Osteocyte (in vitro differentiated cells): Measurements from ENCODE around the gene MAOB. TPM values are rescaled to one million over a fixed set of nuclear protein-coding genes. Genes with fewer than 3 reads are reported as not detected.

Source experiments
- DNase-seq: peaks from one replicate; pipeline ENCODE4 v3.0.0; 2021; ENCODE audit warnings: mixed read lengths; ENCODE audit not compliant: unreplicated experiment; ENCODE audit errors: extremely low spot score
- H3K27ac Mint-ChIP-seq: one replicate; pipeline ENCODE4 v1.8.0; 2021; ENCODE audit warnings: mild to moderate bottlenecking, mixed read lengths; ENCODE audit not compliant: unreplicated experiment
- H3K27me3 Mint-ChIP-seq: one replicate; pipeline ENCODE4 v1.8.0; 2021; ENCODE audit warnings: mixed read lengths; ENCODE audit not compliant: unreplicated experiment
- H3K36me3 Mint-ChIP-seq: one replicate; pipeline ENCODE4 v1.8.0; 2021; ENCODE audit warnings: mixed read lengths; ENCODE audit not compliant: unreplicated experiment
- H3K4me1 Mint-ChIP-seq: one replicate; pipeline ENCODE4 v1.8.0; 2021; ENCODE audit warnings: mixed read lengths; ENCODE audit not compliant: unreplicated experiment
- H3K4me3 Mint-ChIP-seq: one replicate; pipeline ENCODE4 v1.8.0; 2021; ENCODE audit warnings: mild to moderate bottlenecking, moderate library complexity, mixed read lengths; ENCODE audit not compliant: unreplicated experiment
- H3K9me3 Mint-ChIP-seq: one replicate; pipeline ENCODE4 v1.8.0; 2021; ENCODE audit warnings: mixed read lengths; ENCODE audit not compliant: unreplicated experiment
- total RNA-seq: library from RNA; stranded (reverse); gene quantifications from 2 replicates; pipeline ENCODE4 v1.2.1, GENCODE V29; 2021
- TF ChIP-seq, protein P1 (sequence below): fragments of 200-600 bp; sonication (generic); IDR thresholded peaks from 2 replicates; pipeline ENCODE4 v1.5.0; 2021; ENCODE audit warnings: antibody characterized with exemption, mild to moderate bottlenecking, moderate library complexity

The MAOB gene
- total RNA-seq, 1 donor from 2014 or later, result not detected

DNA sequence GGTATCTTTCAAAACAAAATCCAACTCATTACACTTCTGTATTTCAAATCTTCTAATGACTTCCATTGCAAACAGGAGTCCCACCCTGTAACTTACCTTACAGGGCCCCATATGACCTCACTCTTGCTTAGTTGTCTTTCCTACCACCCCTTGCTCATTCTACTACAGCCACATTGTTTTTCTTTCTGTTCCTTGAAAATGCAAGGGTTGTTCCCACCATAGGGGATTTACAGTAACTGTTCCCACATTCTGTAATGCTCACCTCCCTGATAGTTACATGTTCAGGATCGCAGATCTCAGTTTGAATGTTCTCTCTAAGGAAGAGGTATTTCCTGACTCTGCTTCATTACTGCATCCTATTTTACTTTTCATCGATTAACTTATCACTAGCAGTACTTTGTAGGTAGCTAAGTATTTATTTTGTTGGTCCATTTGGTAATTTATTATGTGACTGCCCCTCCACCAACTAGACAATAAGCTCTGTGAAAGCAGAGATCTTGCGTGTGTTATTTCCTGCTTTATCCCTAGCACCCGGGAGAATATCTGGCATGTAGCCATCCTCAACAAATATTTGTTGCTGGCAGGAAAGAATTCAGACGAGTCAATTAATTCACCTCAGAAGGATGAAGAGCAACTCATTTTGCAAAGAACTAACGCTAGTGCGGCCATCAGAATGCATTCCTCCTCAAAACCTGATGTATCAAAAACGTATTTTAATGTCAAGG is 21.4 kb downstream of the MAOB start:
- no peak overlapping the region for H3K27ac Mint-ChIP-seq
- no peak overlapping the region for H3K4me3 Mint-ChIP-seq
- H3K4me1 Mint-ChIP-seq, result no peaks in the 10 kb centered on the region
- H3K36me3 Mint-ChIP-seq, result no peaks in the 10 kb centered on the region
- TF ChIP-seq, protein P1, sequence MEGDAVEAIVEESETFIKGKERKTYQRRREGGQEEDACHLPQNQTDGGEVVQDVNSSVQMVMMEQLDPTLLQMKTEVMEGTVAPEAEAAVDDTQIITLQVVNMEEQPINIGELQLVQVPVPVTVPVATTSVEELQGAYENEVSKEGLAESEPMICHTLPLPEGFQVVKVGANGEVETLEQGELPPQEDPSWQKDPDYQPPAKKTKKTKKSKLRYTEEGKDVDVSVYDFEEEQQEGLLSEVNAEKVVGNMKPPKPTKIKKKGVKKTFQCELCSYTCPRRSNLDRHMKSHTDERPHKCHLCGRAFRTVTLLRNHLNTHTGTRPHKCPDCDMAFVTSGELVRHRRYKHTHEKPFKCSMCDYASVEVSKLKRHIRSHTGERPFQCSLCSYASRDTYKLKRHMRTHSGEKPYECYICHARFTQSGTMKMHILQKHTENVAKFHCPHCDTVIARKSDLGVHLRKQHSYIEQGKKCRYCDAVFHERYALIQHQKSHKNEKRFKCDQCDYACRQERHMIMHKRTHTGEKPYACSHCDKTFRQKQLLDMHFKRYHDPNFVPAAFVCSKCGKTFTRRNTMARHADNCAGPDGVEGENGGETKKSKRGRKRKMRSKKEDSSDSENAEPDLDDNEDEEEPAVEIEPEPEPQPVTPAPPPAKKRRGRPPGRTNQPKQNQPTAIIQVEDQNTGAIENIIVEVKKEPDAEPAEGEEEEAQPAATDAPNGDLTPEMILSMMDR, result no peak
- no peak for DNase-seq
- no peaks in the 10 kb centered on the region for H3K9me3 Mint-ChIP-seq
- no peaks in the 10 kb centered on the region for H3K27me3 Mint-ChIP-seq

DNA sequence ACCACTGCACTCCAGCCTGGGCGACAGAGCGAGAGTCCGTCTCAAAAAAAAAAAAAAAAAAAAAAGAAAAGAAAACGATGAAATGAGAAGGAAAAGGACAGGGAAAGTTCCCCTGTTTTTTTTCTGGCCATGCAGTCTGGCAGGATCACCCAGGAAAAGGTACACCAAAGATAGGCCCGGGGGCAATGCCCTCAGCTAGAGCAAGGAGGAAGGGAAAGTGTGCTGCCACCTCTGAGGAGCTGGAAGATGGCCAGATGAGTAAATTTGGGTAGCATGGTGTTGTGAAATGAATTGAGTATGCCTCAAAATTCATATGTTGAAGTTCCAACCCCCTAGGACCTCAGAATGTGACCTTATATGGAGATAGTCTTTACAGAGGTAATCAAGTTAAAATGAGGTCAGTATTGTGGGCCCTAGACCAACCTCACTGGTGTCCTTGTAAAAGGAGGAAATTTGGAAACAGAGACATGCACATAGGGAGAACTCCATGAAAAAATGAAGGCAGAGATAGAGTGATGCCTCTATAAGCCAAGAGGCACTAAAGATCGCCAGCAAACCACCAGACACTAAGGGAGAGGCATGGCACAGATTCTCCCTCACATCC is 28.9 kb downstream of the MAOB start:
- Mint-ChIP-seq H3K4me3 (no peak overlapping the region), H3K9me3 (peaks cover 4% of the 10 kb centered on the region), H3K27me3 (no peaks in the 10 kb centered on the region), H3K4me1 (no peaks in the 10 kb centered on the region), H3K27ac (no peak overlapping the region), H3K36me3 (no peaks in the 10 kb centered on the region)
- TF ChIP-seq, protein P1, result no peak
- DNase-seq, result no peak

DNA sequence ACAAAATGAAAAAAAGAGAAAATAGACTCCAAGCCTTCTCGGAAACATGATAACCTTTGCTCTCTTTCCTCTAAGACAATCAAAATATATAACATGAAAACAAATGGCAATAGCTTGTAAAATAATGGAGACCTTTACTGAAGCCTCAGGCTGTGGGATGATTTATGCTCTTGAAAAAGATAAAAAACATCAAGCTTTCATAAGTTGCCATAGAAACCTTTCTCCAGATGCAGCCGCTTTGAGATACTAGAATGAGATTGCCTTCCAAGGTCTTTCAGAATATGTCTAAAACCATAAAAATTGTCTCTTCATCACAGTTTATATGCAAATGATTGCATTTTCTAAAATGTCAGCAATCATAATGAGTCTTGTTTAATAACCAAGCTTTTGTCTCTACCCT is 31.6 kb downstream of the MAOB start:
- Mint-ChIP-seq H3K4me1 (no peaks in the 10 kb centered on the region), H3K4me3 (no peak overlapping the region), H3K36me3 (no peaks in the 10 kb centered on the region), H3K9me3 (peaks cover 4% of the 10 kb centered on the region), H3K27me3 (no peaks in the 10 kb centered on the region), H3K27ac (no peak overlapping the region)
- TF ChIP-seq, protein P1, result no peak
- DNase-seq, result no peak

DNA sequence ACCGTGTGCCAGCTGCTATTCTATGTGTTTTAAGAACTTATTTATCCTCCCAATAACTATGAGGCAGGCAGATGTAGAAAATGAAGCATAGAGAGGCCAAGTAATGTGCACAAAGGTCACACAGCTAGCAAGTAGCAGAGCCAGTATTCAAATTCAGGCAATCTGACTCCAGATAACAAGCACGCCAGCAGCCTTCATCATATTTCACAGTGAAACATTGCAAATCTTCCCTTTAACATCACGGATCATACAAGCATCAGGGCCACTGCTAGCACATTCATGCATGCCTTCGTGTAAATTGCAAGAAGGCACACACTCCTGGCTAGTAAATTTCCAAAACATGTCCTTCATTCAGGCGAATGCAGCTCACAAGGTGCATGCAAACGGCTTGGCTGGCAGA is 33.1 kb downstream of the MAOB start:
- no peak overlapping the region for H3K4me3 Mint-ChIP-seq
- H3K4me1 Mint-ChIP-seq, result no peaks in the 10 kb centered on the region
- H3K27me3 Mint-ChIP-seq, result no peaks in the 10 kb centered on the region
- no peak for DNase-seq
- TF ChIP-seq, protein P1, result no peak
- peaks cover 4% of the 10 kb centered on the region for H3K9me3 Mint-ChIP-seq
- H3K36me3 Mint-ChIP-seq, result no peaks in the 10 kb centered on the region
- no peak overlapping the region for H3K27ac Mint-ChIP-seq

DNA sequence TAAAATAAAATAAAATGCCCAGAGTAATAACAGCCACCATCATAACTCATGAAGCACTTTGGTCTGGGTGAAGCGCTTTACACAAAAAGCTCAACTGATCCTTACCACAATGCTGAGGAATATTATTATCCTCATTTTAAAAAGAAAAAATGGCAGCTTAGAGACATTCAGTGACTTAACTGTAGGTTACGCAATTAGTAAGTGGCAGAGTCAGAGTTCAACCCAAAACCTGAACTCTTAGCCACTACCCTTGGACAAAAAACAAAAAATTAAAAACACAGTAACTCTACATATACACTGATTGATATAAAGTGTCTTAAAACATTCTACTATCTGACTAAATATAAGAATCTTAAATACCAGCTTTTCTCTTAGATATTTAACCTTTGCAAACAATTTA is 34.9 kb downstream of the MAOB start:
- H3K36me3 Mint-ChIP-seq, result no peaks in the 10 kb centered on the region
- H3K4me3 Mint-ChIP-seq, result no peak overlapping the region
- H3K9me3 Mint-ChIP-seq, result peaks cover 4% of the 10 kb centered on the region
- TF ChIP-seq, protein P1, result no peak
- H3K4me1 Mint-ChIP-seq, result no peaks in the 10 kb centered on the region
- DNase-seq, result no peak
- H3K27ac Mint-ChIP-seq, result no peak overlapping the region
- H3K27me3 Mint-ChIP-seq, result no peaks in the 10 kb centered on the region
